Measurements from ENCODE around the gene OTOA. TPM values are rescaled to one million over a fixed set of nuclear protein-coding genes. Genes with fewer than 3 reads are reported as not detected.

The OTOA gene
- total RNA-seq, 1 experiment from 2014 or later: 0.11 TPM

- Histone ChIP-seq H3K4me2 (ENCODE audit: insufficient read depth, insufficient read length, low read length) (no peak overlapping the region), H3K56ac (ENCODE audit: insufficient read length, low read depth, low read length) (no peak overlapping the region), H4K91ac (ENCODE audit: insufficient read length, low read depth, low read length) (no peak overlapping the region), H2BK120ac (ENCODE audit: low read depth, low read length, poor library complexity, severe bottlenecking) (no peak overlapping the region), H3K9me3 (ENCODE audit: control insufficient read depth, low read depth, low read length) (no peaks in the 10 kb centered on the region), H2BK12ac (ENCODE audit: insufficient read length, low read depth, low read length) (no peak overlapping the region), H3K4ac (ENCODE audit: low read depth, low read length) (no peak overlapping the region), H3K79me2 (ENCODE audit: insufficient read depth, low read length) (no peaks in the 10 kb centered on the region), H2BK15ac (ENCODE audit: low read depth, low read length) (no peak overlapping the region), H3K14ac (ENCODE audit: insufficient read depth, low read length) (no peak overlapping the region), H3K79me1 (ENCODE audit: insufficient read depth, low read depth, low read length, poor library complexity, severe bottlenecking) (no peaks in the 10 kb centered on the region), H3K27me3 (ENCODE audit: insufficient read depth, low read length) (no peaks in the 10 kb centered on the region), H4K8ac (replicated peaks; ENCODE audit: insufficient read length, low read depth, low read length) (no peak overlapping the region), H2AFZ (ENCODE audit: low read length) (no peak overlapping the region), H3K23ac (ENCODE audit: insufficient read length, low read depth, low read length) (no peak overlapping the region), H4K5ac (ENCODE audit: insufficient read length, low read depth, low read length) (no peak overlapping the region), H3K23me2 (ENCODE audit: insufficient read length, low read depth, low read length, poor library complexity, severe bottlenecking) (no peaks in the 10 kb centered on the region), H3K27ac (ENCODE audit: insufficient read length, low read depth, low read length) (no peak overlapping the region), H3K4me1 (ENCODE audit: insufficient read depth, low read length) (no peaks in the 10 kb centered on the region), H4K20me1 (ENCODE audit: control insufficient read depth, insufficient read depth, insufficient read length) (no peaks in the 10 kb centered on the region), H3K18ac (ENCODE audit: insufficient read length, low read depth, low read length) (no peak overlapping the region), H3K9ac (ENCODE audit: extremely low read depth, insufficient read length, low read length) (no peak overlapping the region), H3T11ph (ENCODE audit: low read length) (no peak overlapping the region), H2BK20ac (ENCODE audit: low read depth, low read length, poor library complexity, severe bottlenecking) (no peak overlapping the region), H2AK5ac (ENCODE audit: insufficient read length, low read length) (no peak overlapping the region), H2BK5ac (ENCODE audit: insufficient read length, low read length) (no peak overlapping the region)
- DNase-seq: no peak
- Mint-ChIP-seq H3K4me3 (no peak overlapping the region), H3K27ac (no peak overlapping the region), H3K9me3 (no peaks in the 10 kb centered on the region), H3K4me1 (no peaks in the 10 kb centered on the region), H3K27me3 (ENCODE audit: low read depth) (peaks cover 9% of the 10 kb centered on the region), H3K36me3 (ENCODE audit: insufficient read depth in 1 of 3, low read depth in 3 of 3) (no peaks in the 10 kb centered on the region)
- WGBS (ENCODE audit: extremely low coverage, insufficient read length, low lambda C conversion rate): no CpG with 5 or more reads among the region's 2 CpGs
- TF ChIP-seq CTCF (conservative IDR thresholded peaks at IDR 0.05): no peak
Measured at GRCh38 chr16:21723532-21723931, 59.8 kb downstream of the OTOA start.

Measured in H9 (cell line).